Panc1 (cell line): ENCODE measurements around the gene PLCH2. TPM values are rescaled to one million over a fixed set of nuclear protein-coding genes. Genes with fewer than 3 reads are reported as not detected.

ENCODE experiments used
- ATAC-seq: fragments of 200-7000 bp; cut with Tn5 transposase; 2 replicates; pipeline ENCODE4 v1.9.1; 2020; ENCODE audit warnings: mild to moderate bottlenecking, moderate library complexity
- BruUV-seq: library from RNA; stranded (reverse); fragments of 400-500 nt; replicated peaks from 2 replicates; lab custom pipeline; 2021; lab: Mats Ljungman, UMichigan
- CTCF ChIA-PET: fragments of 300-600 bp; sonication (Branson Sonifier 250); formaldehyde crosslinking; loops from one replicate; lab custom pipeline; 2022; ENCODE audit warnings: antibody characterized with exemption; lab: Charles Lee
- POLR2A ChIA-PET: fragments of 300-600 bp; sonication (Branson Sonifier 250); formaldehyde crosslinking; loops from one replicate; lab custom pipeline; 2022; ENCODE audit warnings: antibody characterized with exemption; lab: Charles Lee
- DNase-seq: peaks from one replicate; pipeline ENCODE4 v3.0.0-alpha.2; 2010; ENCODE audit warnings: low read depth, low spot score
- H3K27ac ChIP-seq: 2 replicates; pipeline ENCODE4 v1.5.1; 2011; ENCODE audit warnings: mild to moderate bottlenecking, low read length, inconsistent platforms
- H3K27me3 ChIP-seq: fragments of 200-500 bp; sonication (Bioruptor generic); 2 replicates; pipeline ENCODE4 v1.6.0; 2014; ENCODE audit warnings: low read length, inconsistent platforms; ENCODE audit not compliant: control insufficient read depth, insufficient read depth
- H3K36me3 ChIP-seq: fragments of 200-500 bp; sonication (Bioruptor generic); 2 replicates; pipeline ENCODE4 v1.5.1; 2014; ENCODE audit warnings: inconsistent platforms, mild to moderate bottlenecking, low read length, moderate library complexity; ENCODE audit not compliant: control insufficient read depth, insufficient read depth
- H3K4me1 ChIP-seq: 2 replicates; pipeline ENCODE4 v1.5.1; 2011; ENCODE audit warnings: inconsistent platforms, mild to moderate bottlenecking, low read length, moderate library complexity; ENCODE audit not compliant: control insufficient read depth, insufficient read depth
- H3K4me3 ChIP-seq, 2 experiments: 2 replicates each; pipeline ENCODE4 v1.5.1; 2011 to 2012; ENCODE audit warnings: low read depth in 2 of 2, low read length in 2 of 2, mild to moderate bottlenecking in 2 of 2, inconsistent platforms in 1 of 2, moderate library complexity in 1 of 2
- H3K9me3 ChIP-seq: fragments of 200-500 bp; sonication (Bioruptor generic); 2 replicates; pipeline ENCODE4 v1.5.1; 2014; ENCODE audit warnings: low read depth, mild to moderate bottlenecking, inconsistent platforms, low read length, moderate library complexity; ENCODE audit not compliant: control insufficient read depth, insufficient read depth
- CTCF ChIP-seq: fragments of 450-650 bp; IDR thresholded peaks from 2 replicates; pipeline ENCODE4 v1.5.1; 2017; ENCODE audit warnings: mild to moderate bottlenecking
- POLR2AphosphoS5 ChIP-seq: IDR thresholded peaks from 2 replicates; pipeline ENCODE4 v1.6.1; 2012; ENCODE audit warnings: mild to moderate bottlenecking, low read depth, low read length, moderate library complexity
- REST ChIP-seq, 2 experiments: IDR thresholded peaks; 2 replicates each; pipeline ENCODE4 v1.6.1; 2011 to 2012; ENCODE audit warnings: low read depth in 2 of 2, control low read depth in 1 of 2, low read length in 1 of 2, mild to moderate bottlenecking in 1 of 2, moderate library complexity in 1 of 2; ENCODE audit not compliant: insufficient read depth in 1 of 2
- SIN3A ChIP-seq: IDR thresholded peaks from 2 replicates; pipeline ENCODE4 v1.6.1; 2012; ENCODE audit warnings: low read depth, mild to moderate bottlenecking, low read length, moderate library complexity, borderline replicate concordance; ENCODE audit not compliant: insufficient read depth
- TCF7L2 ChIP-seq: IDR thresholded peaks from 2 replicates; pipeline ENCODE4 v1.6.1; 2011; ENCODE audit warnings: mild to moderate bottlenecking, low read depth, low read length, inconsistent platforms
- in situ Hi-C: cut with HindIII; loops from 2 replicates; pipeline ENCODE4 v1.10.0; 2016; ENCODE audit warnings: low sequenced_read_pairs, low pct_unique_long_range_greater_than_20kb
- intact Hi-C: fragments of 100-400 bp; cut with micrococcal nuclease; formaldehyde crosslinking; loops from one replicate; pipeline ENCODE4 v1.10.0; 2022; ENCODE audit not compliant: unreplicated experiment
- total RNA-seq: library from RNA; stranded (reverse); gene quantifications from one replicate; pipeline ENCODE4 v1.2.1, GENCODE V29; 2021; ENCODE audit not compliant: unreplicated experiment

PLCH2 gene
- total RNA-seq, 1 experiment from 2014 or later, result 41.2 TPM

DNA sequence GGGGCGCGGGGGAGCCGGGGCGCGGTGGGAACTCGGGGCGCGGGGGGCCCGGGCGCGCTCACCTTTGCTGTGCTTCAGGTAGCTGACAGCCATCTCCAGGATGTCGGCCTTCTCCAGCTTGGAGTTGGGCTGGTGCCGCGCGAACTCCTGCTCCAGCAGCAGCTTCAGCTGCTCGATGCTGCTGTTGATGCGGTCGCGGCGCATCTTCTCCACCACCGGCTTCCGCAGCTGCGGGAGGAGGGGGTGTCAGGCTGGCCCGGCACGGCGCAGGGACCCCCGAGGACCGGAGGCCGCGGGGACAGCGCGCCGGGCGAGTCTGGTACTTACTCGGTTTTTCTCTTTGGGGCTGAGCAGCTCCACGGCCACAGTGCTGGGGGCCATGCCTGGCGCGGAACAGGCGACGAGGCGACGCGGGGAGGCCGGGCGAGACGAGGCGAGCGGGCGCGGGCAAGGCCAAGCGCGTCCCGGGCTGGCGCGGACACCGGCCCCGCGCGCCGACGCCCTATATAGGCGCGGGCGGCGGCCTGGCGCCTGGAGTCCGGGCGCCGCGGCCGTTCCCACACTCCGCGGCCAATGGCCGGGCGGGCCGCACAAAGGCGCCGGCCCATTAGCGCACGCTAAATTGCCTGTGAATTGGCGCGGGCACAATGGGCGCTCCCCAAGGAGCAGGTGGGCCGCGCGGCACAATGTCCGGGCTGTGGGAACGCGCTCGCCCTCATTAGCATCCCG, 53.9 kb downstream of the PLCH2 start, which contains the start of gene HES5:
Gene HES5, minus strand, starts transcription at position 480 of the 729 bp plus-strand sequence. Its CDS starts 99 bp downstream, at position 381.
- POLR2A ChIA-PET, result no interaction called here
- in situ Hi-C loops (no loop called here), intact Hi-C loops (no loop called here)
- Histone ChIP-seq H3K4me1 (peaks cover 46% of the 10 kb centered on the region), H3K27ac (peak within 1 kb of the TSS; percentile 59), H3K9me3 (no peaks in the 10 kb centered on the region), H3K4me3 (peak within 1 kb of the TSS in 1 of 2 experiments; percentile 26; a peak in 1 of 4 replicates), H3K27me3 (no peaks in the 10 kb centered on the region), H3K36me3 (no peaks in the 10 kb centered on the region; the same call in 1 of the 2 replicates)
- TF ChIP-seq SIN3A (no peak), POLR2AphosphoS5 (no peak), CTCF (no peak), TCF7L2 (no peak), REST (IDR thresholded peaks at IDR 0.05; ENCODE audit: insufficient read depth in 1 of 2, low read depth in 2 of 2, low read length in 1 of 2) (no peak)
- ATAC-seq (no peak), DNase-seq (no peak)
- no TSS peak for BruUV-seq
- CTCF ChIA-PET, result no interaction called here

GRCh38 chr1:2530513-2531361, 54.6 kb downstream of the PLCH2 start:
- no peak overlapping the region for H3K4me3 ChIP-seq
- no peaks in the 10 kb centered on the region for H3K36me3 ChIP-seq
- in situ Hi-C loops (no loop called here), intact Hi-C loops (no loop called here)
- CTCF ChIA-PET, result no interaction called here
- no peaks in the 10 kb centered on the region for H3K27me3 ChIP-seq
- H3K4me1 ChIP-seq, result peaks cover 50% of the 10 kb centered on the region
- no peak for TF ChIP-seq REST (IDR thresholded peaks at IDR 0.05; ENCODE audit: insufficient read depth in 1 of 2, low read depth in 2 of 2, low read length in 1 of 2)
- TF ChIP-seq CTCF, result no peak
- POLR2A ChIA-PET, result interaction anchor here (0.6 to 0.7 kb wide), 2 partner anchors 15 to 338 kb away, joined by 3 to 4 read pairs; no protein-coding TSS in a partner anchor
- no TSS peak for BruUV-seq
- H3K9me3 ChIP-seq, result no peaks in the 10 kb centered on the region
- DNase-seq (no peak), ATAC-seq (no peak)
- H3K27ac ChIP-seq, result peak overlapping the region; percentile 59; the same call in 1 of the 2 replicates
